HG03139 (cell line): Measurements from ENCODE around the gene SMAD1.
"Not testable (repeated sequence)": the region's sequence is repeated elsewhere in the genome, so short reads cannot be mapped to it uniquely, and the experiment has no call there.

ENCODE experiments used
- ATAC-seq: cut with Tn5 transposase; IDR thresholded peaks from one replicate; pipeline ENCODE4 v1.9.1; 2021; ENCODE audit not compliant: unreplicated experiment

The SMAD1 gene

DNA sequence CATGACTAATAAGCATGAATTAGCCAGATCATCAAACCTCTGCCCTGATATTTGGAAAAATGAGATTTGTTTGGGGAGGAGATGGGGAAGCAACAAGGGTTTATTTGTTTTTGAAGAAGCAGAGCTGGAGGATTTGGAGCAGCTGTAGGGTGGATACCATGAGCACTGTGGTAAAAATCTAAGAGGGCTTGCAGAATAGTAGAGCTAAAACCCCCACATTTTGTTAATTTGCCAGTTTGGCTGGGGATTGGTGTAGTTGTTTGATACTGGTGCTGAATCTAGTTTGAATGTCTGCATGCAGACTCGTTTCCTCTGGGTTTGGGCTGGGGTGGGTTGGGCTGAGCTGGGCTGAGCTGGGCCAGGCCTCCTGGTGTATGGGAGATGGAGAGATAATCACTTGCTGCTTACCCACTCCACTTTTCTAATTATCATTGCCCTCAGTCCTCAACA is 43.7 kb downstream of the SMAD1 start:
- ATAC-seq, result no peak

DNA sequence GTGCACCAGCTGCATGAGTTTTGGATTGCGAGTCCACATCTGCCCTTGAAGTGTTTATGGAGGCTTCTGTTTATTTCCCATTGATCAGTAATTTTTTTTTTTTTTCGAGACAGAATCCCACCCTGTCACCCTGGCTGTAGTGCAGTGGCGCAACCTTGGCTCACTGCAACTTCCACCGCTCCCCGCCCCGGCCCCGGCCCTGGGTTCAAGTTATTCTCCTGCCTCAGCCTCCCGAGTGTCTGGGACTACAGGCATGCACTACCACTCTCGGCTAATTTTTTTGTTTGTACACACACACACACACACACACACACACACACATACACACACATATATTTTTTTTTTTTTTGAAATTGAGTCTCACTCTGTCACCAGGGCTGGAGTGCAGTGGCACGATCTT is 46.1 kb downstream of the SMAD1 start:
- ATAC-seq, result no peak

DNA sequence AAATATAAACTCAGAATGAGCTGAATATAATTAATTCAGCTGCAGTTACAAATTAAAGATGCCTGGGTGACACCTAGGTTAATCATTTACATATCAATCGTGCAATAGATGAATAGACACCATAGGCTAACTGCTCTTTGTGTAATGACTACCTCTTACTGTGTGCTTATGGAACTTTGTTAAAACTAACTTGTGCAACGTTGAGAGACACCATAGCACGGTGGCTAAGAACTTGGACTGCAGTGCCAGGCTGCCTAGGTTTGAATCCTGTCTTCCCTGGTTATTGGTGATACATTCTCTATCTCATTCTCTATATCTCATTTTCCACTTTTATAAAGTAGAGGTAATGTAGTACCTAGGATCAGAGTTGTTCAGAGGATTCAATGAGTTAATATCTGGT is 46.9 kb downstream of the SMAD1 start:
- ATAC-seq, result no peak

DNA sequence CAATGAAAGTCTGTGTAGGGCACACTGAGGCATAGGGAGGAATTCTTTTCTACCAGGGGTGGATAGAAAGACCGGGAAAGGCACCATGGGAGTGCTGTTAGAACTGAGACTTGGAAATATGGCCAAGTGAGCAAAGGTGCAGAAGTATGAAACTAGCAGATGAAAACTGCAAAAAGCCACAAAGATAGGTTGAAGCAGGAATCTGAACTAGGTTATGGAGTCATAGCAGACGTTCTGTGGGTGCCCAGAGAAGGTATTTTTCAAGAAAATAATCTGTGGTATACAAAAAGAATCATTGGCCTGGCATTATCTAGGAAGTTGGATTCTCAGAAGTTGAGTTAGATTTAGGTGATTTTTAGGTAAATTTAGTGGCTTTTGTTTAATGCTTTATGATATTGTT is 48.5 kb downstream of the SMAD1 start:
- ATAC-seq, result no peak

DNA sequence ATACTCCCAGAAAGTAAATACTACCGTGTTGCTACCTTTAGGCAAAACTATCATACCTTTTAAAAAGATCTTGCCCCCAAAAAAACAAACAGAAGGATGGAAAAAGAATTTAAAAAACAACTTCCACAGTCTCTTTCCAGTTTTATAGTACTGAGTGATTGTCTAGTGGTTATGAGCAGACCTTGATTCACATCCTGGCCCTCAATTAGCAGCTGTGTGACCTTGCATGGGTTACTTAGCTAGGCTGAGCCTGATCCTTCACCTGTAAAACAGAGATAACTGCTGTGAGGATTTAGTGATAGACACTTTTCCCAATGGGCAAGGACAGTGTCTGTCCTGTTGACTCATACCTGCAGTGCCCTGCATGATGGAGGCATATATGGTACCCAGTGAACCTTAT is 49.0 kb downstream of the SMAD1 start:
- no peak for ATAC-seq

DNA sequence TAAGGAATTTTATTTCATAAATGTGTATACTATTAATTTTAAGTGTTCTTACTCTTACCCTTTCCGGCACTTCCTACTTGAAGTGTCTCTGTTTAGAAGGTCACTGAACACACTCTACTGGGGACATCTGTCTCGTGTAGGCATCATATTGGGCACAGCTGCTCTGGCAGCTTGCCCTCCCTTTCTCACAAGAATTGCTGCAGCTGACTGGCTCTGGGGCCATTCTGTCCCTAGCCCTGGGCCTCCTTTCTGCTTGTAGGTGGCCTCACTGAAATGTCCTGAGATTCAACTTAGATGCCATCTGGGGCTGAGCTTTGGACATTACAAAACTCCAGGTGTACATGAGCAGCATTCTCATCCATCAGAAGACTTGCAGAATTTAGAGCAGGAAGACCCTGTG is 49.6 kb downstream of the SMAD1 start:
- ATAC-seq, result no peak

DNA sequence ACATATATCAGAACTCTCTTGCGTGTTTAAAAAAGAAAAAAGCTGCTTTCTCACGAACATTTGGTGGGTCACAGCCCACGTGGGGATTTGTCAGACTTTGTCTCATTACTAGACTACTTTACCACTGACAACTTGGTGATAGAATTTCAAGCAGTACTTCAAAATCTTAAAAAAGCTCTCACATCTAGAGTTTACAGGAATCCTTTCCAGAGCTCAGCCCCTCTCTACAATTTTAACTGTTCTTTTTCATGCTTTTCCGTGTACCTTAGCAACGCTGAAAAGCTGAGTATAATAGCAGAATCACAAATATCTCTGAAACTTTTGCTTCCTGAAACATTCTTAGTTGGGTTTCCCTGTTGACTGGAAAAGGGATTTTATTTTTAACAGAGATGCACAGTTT is 50.2 kb downstream of the SMAD1 start:
- no peak for ATAC-seq

DNA sequence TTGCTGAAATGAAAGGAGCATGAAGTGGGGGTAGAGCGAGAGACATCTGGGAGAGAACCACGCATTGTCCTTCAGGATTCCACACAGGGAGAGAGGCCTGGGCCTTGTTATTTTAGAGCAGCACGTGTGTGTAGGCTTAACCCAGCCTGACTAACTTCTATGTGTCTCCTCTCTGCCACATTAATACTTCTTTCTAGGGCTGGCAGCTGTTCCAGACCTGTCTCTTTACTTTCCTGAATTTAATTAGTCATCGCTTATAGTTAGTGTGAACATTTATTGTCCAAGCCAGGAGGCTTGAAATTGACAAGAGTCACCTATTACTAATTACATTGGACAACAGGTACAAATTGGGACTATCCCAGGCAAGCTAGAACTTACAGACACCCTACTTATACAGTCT is 51.3 kb downstream of the SMAD1 start:
- no peak for ATAC-seq

DNA sequence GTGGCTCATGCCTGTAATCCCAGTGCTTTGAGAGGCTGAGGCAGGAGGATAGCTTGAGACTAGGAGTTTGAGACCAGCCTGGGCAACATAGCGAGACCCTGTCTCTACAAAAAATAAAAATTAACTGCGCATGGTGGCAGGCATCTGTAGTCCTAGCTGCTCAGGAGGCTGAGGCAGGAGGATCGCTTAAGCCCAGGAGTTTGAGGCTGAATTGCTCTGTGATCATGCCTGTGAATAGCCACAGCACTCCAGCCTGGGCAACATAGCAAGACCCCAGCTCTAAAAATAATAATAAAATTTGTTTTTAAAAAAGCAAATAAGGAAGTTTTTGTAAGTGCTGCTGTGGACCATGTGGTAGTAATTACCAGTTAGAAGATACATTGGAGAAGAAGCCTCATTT is 51.8 kb downstream of the SMAD1 start:
- ATAC-seq, result not testable (repeated sequence)

DNA sequence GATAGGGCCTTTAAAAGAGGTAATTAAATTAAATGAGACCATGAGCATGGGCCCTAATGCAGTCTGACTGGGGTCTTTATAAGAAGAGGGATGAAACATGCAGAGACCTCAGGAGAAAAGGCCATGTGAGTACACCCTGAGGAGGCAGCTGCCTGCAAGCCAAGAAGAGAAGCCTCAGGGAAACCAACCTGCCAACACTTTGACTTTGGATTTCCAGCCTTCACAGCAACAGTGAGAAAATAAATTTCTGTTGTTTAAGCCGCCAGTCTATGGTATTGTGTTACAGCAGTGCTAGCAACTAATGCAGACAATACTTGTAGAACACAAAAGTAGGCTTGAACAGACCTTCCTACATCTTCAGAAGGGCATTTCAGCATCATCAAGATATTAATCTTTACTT is 52.3 kb downstream of the SMAD1 start:
- no peak for ATAC-seq

DNA sequence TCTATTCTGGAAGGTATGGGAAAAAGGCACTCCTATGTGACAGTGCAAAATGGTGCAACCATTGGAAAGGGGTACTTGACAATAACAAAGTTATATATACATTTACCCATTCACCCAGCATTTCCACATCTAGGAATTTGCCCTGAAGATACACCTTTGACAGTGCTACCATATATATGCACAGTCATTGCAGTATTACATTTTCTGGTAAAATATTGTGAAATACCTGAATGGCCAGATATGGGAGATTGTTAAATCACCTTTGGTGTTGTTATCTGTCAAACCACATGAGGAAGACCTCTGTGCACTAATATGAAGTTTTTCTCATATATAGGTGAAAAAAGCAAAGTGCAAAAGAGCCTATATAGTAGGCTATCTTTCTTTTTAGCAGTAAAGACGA is 53.5 kb downstream of the SMAD1 start:
- ATAC-seq, result no peak

DNA sequence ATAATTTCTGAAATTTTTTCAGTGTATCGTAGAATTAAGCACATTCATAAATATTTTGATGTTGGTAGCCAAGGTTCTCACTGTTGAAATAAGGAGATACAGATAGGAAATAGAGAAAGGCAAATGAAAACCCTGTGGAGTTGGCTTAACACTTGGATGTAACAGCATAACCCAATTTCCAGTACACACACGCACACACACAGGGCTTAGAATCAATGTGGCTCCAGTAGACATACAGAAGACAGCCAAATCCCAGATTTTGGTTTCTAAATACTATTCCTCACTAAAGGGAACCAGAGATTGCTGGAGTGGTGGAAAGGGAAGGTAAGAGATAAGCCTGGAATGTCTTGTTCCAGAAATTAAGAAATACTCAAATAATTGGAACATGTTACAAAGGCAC is 54.4 kb downstream of the SMAD1 start:
- no peak for ATAC-seq

DNA sequence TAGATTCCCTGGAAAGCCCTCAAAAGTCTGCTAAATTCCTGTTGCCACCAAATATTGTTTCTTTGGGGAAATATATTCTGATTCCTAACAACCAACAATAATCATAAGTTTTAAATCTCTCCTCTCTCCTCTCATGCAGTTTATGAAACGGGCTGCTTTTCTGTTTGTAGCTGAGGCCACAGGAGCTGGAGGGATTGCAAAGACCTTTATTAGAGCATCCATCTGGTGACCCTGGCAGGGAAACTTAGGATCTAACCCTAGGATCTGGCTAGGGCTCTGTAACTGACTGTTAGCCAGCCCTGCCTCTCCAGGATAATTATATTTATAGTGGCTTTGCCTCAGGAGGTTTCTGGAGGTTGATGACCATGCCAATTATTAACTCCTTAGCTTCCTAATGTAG is 56.9 kb downstream of the SMAD1 start:
- ATAC-seq, result no peak

DNA sequence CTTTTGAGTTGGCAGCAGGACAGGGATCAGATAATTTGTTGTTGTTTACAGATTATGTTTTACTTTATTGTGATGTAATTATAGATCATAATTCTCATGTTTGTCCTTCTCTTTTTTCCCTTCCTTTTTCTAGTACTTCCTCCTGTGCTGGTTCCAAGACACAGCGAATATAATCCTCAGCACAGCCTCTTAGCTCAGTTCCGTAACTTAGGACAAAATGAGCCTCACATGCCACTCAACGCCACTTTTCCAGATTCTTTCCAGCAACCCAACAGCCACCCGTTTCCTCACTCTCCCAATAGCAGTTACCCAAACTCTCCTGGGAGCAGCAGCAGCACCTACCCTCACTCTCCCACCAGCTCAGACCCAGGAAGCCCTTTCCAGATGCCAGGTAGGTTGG is 58.0 kb downstream of the SMAD1 start:
- no peak for ATAC-seq

DNA sequence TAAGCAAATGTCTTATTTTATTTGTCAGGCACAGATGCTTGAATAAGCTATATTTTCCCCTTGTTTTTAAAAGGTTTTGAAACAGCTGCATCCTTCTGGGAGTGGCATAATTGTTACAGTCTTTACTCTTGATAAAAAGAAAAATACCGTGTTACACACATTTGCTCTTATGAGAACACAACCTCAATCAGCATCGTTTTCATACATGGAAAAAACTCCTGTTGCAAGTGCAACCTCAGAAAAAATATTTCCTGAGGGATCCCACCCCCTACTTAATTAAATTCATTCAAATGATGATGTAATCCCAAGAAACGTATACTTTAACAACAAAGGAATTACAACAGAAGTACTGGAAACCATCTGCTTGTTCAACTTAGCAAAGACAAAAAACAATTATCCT is 58.6 kb downstream of the SMAD1 start:
- ATAC-seq, result no peak

DNA sequence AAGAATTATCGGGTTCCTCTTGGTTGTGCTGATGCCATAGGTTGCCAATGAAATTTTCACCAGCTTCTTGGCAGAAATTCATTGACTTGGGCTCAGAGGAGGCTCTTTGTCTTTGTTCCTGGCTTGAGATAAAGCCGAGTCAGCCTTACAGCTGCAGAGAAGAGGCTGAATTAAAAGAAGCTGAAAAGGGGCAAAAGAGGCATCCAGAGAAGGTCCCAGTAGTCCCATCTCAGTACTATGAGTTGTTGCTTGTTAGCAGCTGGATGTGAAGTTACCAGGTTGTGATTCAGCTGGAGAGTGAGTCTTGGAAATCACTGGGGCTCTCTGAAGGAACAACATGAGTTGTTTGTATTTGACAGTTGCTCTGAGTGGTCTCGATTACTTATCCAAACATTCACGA is 59.7 kb downstream of the SMAD1 start:
- no peak for ATAC-seq

DNA sequence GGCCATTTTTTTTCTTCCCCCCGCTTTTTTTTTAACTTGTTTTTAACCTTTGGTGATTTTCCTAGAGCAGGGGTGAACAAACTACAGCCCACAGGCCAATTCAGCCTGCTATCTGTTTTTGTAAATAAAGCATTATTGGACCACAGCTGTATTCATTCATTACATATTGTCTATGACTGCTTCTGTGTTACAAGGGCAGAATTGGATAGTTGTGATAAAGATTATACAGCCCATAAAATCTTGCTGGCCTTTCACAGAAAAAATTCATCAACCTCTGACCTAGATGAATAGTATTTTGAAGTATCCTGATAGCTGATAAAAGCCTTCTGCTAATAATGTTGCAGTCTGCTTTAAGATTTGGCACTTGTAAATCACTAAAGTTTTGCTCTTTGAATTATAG is 63.4 kb downstream of the SMAD1 start:
- no peak for ATAC-seq

DNA sequence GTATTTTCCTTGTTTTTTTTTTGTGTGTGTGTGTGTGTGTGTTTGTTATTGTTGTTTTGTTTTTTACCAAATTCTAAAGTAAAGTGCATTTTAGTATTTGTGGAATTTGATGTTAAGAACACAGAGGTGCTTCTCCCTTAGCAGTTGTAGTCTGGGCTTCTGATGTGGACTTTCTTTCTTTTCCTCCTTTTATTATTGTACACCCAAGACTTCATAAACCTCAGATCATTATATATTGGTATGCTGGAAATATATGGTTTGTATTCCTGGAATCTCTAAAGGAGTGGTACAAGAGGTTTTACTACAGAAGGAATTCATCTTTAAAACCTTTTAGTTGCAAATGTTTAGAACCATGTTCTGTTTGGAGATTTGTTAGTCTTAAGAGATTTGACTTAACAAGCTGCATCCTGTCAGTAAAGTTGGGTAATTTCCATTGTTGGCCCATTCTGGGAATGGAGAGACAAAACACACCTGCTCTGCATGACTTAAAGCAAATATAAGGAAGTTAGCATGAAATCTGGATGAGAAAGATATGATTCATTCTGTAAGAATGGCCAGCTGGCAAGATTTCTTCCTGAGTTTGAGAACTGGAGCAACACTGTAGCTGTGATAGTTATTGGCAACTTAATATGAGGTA is 64.0 kb downstream of the SMAD1 start:
- no peak for ATAC-seq

DNA sequence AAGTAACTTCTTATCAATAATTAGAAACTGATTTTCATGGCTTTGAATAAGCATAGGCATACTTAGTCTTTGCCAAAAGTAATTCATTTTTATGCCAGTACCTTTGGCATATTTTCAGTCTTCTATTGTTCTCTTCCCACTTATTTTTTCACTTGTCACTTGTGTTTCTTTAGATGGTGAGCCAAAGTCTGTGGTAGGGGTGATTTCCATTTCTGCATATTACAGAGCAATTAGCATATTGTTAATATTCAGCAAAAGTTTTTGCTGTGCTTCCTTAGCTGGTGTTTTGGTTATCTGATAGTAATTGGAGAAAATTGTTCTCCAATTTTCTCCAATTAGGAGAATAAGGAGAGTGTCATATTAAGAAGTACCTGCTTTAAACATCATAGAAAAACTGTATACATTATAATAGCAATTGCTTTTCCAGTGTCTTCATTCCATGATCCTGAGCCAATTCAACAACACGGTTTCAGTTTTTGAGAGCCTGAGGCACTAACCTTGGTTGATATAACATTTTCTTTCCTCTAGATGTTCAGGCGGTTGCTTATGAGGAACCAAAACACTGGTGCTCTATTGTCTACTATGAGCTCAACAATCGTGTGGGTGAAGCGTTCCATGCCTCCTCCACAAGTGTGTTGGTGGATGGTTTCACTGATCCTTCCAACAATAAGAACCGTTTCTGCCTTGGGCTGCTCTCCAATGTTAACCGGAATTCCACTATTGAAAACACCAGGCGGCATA is 64.7 kb downstream of the SMAD1 start:
- no peak for ATAC-seq

DNA sequence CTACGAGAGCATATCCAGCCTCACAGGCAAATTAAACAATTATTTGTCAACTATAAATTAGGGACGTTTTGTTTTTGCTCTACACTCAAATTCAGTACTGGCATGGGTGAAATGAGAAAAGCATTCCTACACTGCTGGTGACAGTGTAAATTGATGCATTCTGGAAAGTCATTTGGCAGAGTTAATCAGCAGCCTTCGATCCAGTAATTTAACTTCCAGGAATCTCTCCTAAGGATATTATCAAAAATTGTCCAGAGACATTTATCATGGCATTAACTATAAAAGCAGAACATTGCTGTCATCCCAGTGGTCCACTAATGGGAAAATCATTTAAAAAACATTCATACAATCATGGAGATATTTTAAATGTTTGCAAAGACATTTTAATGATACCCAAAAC is 70.0 kb downstream of the SMAD1 start:
- ATAC-seq, result no peak

DNA sequence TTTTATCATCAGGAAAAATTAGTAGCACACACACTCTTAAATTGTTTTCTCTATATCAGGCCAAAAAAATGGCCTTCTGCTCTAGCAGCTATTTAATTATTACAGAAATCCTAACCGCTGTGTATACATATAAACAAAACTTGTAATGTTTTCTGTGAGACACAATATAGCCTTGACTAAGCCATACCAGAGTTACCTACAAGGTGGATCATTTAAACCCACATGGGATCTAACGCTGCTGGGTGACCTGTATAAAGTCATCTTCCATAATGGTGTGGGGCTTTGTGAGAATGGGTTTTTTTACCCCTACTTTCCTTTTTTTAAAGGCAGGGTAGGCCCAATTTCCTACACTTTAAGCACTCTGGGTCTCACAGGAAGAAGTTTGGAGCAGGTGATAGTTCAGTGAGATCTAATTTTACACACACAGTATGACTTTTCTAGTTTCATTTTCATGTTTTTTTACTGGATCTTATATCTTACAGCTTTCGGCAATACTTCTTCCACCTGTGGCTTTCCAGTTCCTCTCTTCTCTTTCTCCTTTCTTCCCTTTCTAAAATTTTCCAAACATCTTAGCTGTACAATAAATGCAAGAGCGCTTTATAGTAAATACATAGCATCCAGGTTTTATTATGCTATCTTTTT is 70.6 kb downstream of the SMAD1 start:
- ATAC-seq, result peak; percentile 66

DNA sequence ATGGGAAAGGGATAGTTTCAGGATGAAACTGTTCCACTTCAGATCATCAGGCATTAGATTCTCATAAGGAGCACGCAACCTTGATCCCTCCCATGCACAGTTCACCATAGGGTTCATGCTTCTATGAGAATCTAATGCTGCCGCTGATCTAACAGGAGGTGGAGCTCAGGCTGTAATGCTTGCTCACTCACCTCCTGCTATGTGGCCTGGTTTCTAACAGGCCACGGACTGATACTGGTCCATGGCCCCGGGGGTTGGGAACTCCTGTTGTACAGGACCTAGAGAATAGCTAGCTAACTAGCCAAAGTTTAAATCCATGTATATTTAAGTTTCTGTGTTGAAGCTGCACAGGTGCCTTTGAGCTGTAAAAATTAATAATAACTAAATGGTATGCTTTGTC is 71.7 kb downstream of the SMAD1 start:
- no peak for ATAC-seq
